Stimulated activated CD8-positive, alpha-beta memory T cell treated with anti-CD3 and anti-CD28 coated beads, Interleukin-2, amount 100 ng/mL, for 48 hours (primary cell): ENCODE data around the gene PLEKHO2.

Experiments
- DNase-seq, 2 donors: peaks; one replicate each; pipeline ENCODE4 v3.0.0-alpha.2; 2020; ENCODE audit warnings: low read depth in 2 of 2

PLEKHO2 gene

DNA sequence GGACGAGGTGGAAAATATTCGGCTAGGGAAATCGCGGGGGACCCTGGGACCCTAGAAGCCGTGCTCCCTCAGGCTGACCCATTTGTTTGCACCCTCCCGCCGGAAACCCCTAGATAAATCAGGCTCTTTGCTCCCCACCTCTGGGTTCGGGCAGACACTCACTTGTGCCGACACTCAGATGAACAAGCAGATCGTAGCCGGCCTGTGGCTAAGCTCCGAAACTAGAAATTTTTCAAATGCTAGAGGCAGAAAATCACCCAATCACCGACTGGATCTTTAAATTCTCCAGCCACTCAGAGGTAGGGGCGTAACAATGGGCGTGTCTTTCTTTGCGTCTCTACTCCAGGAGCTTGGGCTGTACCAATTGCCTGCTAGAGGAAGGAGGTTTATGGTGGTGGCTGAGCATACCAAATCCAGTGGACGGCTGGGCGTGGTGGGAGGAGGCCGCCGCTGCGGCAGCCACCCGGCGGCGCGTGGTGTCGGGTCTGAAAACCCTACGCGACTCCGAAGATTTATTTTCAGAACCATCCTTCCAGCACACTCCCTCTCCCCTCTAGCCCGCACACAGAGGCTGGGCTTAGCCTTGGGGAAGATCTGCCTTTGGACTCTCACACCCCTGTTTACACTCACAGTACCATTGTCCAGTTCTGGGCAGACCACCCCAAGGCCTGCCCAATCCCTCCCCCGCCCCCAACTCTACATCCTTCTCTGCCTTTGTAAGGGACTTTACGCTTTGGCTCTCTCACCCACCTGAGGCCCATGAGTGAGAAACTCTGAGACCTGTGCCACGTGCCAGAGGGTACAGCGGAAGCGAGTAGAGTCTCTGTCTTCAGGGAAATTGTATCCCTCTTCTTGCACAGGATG is 16.1 kb upstream of the PLEKHO2 start, which contains the start of gene PIF1:
PIF1 (minus strand) TSS at position 217 of the 864 bp plus-strand sequence. CDS start 1,312 bp downstream, outside the sequence.
- peak; percentile 64 to 81 for DNase-seq

DNA sequence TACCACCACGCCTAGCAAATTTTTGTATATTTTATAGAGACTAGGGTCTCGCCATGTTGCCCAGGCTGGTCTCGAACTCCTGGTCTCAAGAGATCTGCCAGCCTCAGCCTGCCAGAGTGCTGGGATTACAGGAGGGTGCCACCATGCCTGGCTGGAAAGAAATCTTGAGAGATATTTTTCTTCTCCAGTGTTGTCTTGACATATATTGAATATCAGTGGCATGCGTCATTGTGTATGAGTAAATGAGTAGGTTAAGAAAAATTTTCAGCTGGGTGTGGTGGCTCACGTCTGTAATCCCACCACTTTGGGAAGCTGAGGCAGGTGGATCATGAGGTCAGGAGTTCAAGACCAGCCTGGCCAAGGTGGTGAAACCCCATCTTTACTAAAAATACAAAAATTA is 12.7 kb upstream of the PLEKHO2 start:
- no peak for DNase-seq

DNA sequence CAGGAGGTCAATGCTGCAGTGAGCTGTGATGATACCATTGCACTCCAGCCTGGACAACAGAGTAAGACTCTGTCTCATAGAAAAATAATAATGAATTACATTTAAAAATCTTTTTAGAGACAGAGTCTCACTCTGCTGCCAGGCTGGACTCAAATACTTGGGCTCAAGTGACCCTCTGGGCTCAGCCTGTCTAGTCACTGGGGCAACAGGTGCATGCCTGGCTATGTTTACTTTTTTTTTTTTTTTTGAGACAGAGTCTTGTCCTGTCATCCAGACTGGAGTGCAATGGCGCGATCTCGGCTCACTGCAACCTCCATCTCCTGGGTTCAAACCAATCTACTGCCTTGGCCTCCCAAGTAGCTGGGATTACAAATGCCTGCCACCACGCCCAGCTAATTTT is 8.0 kb upstream of the PLEKHO2 start:
- no peak for DNase-seq

GRCh38 chr15:64836023-64836536 is 5.6 kb upstream of the PLEKHO2 start:
- no peak for DNase-seq

DNA sequence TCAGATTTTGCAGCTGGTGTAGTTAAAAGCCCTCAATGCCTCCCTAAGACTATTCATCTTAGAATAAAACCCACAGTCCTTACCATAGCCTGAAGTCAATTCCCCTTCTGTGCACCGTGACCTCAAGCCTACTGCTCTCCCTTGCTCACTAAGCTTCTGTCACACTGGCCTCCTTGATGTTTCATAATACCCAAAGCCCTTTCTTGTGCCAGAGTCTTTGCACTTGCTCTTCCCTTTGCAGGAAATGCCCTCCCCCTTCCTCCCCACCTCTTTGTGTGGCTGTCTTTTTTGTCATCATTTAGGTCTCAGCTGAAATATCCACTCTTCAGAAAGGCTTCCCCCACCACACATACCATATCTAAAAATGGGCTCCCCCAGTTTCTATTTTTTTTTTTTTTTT is 4.2 kb upstream of the PLEKHO2 start:
- no peak for DNase-seq

- DNase-seq = no peak
These were observed 713 bp upstream of the PLEKHO2 start for GRCh38 chr15:64841060-64841343.

- DNase-seq = no peak
These were observed 603 bp downstream of the PLEKHO2 start for GRCh38 chr15:64842096-64842939.

DNA sequence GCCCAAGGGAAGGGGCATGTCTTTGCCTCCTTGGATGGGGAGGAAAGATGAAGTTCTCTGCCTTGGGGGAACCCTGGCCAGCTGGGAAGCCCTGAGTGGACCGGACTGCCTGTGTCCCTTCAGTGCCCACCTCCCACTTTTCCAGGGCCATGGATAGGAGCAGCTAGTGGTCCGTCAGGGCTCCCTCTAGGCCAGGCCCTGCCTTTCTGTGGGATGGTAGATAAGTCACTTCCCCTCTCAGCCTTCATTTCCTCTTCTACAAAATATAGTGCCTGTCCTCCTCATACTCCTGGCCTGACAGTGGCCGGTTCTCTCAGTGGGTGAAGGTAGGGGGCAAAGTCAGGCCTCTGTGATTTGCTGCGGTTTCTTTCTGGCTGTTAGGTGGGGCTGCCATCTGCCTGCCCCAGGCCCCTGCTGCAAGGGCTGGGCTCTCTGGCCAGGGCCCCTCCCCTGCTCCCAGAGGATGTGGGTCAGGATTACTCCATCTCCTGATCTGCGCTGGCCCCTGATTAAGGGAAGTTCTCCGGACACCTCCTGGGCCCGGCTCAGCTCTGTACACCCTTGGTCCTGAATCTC is 1.4 kb downstream of the PLEKHO2 start:
- DNase-seq = no peak

- DNase-seq = no peak
These were observed 2.3 kb downstream of the PLEKHO2 start for GRCh38 chr15:64843991-64844390.

DNA sequence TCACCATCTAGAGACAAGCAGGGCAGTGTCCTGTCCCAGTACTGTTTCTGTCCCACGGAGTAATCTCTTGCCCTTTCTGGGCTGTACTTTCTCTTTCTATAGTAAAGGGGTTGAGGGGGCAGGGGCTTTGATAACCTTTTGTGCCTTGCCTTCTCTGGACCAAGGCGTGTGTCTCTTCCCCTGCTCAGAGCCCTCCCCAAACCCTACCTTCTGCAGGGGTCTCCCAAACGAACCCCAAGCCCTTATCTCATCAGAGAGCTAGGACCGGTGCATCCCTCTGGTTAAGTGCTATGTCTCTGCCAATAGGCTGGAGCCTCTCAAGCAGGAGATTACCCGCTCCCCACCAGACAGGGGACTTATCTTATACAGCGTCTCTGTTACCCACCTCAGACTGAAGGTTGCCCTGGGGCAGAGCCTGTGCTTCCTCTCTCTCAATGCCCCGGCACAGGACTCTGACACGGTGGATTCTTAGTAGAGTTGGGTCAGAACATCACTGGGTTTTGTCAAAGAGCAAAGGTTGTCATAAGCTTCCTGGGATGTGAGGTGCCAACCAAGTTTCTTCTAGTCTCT is 2.9 kb downstream of the PLEKHO2 start:
- no peak for DNase-seq

GRCh38 chr15:64845183-64845611 is 3.5 kb downstream of the PLEKHO2 start:
- DNase-seq = no peak

GRCh38 chr15:64845831-64846595 is 4.3 kb downstream of the PLEKHO2 start:
- no peak for DNase-seq

GRCh38 chr15:64847016-64847415 is 5.3 kb downstream of the PLEKHO2 start:
- DNase-seq = no peak

GRCh38 chr15:64847448-64847847 is 5.7 kb downstream of the PLEKHO2 start:
- no peak for DNase-seq

- no peak for DNase-seq
These were observed 6.4 kb downstream of the PLEKHO2 start for GRCh38 chr15:64847876-64848716.

DNA sequence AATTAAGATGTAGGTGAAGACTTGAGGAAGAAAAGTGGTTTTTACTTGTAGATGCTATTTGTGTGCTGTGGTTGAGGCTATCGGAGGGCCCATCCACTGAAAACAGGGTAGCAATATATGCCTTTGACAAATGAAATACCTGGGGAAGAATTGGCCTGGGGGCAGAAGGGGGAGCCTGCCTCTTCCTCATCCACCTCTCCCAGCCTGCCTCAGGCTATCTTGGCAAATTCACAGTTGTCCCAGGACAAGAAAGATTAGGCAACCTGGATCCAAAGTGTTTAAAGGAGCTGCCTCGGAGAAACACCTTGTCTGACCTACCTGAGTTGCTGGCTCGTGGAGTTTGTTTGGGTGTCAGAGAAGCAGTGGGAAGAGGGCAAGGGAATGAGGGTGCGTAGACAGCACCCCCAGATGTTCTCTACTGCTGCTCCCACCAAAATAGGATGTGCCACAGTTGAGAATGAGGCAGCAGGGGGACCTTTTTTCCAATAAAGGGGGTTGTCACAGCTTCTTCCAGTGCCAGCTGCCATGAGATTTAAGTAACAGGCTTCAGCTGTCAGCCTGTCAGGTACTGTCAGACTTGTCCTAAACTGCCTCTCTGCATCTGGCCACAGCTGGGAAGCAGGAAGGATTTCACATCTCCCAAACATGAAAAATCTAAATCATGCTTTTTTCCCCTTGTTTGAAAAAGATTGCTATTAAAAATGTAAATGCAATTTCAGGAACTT is 9.2 kb downstream of the PLEKHO2 start:
- no peak for DNase-seq

DNA sequence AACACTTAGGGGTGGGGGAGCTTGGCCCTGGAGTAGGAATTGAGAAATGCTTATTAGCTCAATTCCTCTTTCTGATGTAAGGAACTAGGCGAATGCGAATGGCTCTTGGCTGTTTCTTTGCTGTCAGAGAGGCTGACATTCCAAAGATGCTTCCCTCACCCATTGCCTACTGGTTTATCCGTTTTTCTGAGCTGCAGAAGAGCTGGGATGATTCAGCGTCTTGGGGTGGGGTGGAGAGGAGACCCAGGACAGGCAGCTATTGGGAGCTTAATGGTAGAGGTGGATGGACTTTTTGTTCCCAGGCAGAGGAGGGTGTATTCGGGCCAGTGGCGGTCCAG is 9.8 kb downstream of the PLEKHO2 start:
- no peak for DNase-seq

DNA sequence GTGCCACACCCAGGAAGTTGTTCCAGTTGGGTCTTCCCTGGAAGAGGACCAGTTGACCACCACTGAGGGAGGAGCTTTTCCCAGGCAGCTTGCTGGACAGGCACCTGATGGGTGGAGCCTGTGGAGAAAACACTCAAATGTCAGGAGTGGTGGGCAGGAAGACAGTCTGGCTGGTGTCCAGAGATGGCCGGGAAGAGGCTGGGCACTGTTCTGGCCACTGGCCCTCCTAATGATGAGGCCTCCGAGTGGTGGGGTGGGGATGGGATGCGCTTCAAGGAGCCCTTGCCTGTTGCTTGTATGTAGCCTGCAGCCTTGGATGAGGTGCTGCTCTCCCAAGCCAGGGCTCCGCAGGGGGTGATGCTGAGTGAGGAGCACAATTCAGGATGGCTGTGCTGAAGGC is 12.3 kb downstream of the PLEKHO2 start:
- DNase-seq = no peak

- DNase-seq = no peak
These were observed 12.8 kb downstream of the PLEKHO2 start for GRCh38 chr15:64854526-64854925.
